Hematopoietic multipotent progenitor cell treated with erythropoietin and hydrocortisone succinate and interleukin-3 and kit ligand, for 4 days (in vitro differentiated cells): ENCODE measurements around the gene TAF4.
A peak's percentile ranks its signal among the peaks of the same experiment; 100 is the strongest.
"Not testable (repeated sequence)": the region's sequence is repeated elsewhere in the genome, so short reads cannot be mapped to it uniquely, and the experiment has no call there.

Experiments
- DNase-seq: peaks from one replicate; pipeline ENCODE4 v3.0.0-alpha.2; 2015

Gene TAF4

DNA sequence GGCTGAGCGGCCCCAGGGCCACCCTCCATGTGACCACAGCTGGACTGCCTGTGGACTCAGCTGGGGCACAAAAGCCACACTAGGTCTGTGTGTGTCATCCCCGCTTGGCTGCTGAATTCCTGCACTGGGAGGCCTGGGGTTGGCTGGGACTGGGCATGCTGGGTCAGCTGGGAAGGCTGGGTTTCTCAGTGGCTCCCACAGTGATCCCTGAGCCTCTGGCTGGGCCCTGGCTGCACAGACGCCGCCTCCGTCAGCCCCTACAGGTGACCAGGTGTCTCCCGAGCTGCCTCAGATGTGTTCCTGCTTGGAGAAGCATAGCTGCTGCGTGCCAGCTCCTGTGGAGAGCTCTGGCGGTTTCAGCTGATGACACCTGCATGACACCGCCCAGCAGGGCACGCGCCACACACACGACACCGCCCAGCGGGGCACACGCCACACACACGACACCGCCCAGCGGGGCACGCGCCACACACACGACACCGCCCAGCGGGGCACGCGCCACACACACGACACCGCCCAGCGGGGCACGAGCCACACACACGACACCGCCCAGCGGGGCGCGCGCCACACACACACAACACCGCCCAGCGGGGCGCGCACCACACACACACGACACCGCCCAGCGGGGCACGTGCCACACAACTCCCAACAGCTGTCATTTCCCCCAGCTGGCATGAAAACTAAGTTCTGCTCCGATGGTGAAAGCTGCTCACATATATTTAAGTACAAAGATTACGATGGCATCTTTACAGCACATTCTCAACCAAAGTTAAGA lies 88.8 kb downstream of the TAF4 start:
- no peak for DNase-seq

DNA sequence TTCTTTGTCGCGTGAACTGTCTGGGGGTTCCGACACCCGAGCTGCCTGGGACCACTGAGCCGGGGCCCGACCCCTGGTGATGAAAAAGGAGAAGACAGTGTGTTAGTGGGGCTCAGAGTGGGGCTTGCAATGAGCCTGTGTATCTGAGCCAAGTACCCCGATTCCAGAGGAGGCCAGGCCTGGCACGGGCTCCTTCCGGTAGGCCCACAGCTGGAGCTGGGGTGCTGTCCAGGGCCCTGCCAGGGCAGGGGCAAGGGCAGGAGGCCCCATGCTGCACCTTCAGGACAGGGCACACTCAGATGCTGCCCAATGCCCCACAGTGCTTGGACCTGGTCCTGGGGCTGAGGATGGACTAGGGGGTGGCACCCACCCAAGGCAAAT lies 89.4 kb downstream of the TAF4 start:
- DNase-seq = no peak

DNA sequence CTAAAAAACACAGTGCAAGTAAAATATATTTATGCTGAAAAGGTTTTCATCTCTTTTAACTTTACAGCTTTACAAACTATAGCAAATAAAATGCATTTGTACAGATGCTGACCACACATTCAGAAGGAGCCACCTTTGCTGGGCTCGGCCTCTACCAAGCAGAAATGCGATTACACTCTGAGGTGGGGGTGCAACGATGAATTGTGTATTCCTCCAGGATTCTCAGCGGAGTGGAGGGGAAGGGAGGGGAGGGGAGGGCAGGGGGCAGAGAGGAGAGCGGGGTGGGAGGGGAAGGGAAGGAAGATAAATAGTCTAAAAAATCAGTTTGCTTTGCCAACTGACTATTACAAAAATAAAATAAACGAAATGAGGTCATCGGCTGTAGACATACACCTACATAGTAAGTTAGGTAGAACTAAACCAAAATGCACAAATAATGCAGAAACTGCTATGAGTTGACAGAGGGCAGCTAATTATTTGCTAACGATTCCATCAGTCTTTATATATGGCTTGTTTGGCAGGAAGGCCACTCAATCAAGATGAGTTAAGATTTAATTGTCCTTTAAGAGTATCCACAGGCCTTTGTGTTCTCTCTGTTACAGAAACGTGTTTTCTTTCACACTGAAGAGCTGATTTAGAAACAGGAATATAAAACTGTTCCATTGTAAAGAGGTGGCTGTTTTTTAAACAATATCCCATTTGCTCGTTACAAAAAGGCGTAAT lies 90.1 kb downstream of the TAF4 start:
- DNase-seq = no peak

DNA sequence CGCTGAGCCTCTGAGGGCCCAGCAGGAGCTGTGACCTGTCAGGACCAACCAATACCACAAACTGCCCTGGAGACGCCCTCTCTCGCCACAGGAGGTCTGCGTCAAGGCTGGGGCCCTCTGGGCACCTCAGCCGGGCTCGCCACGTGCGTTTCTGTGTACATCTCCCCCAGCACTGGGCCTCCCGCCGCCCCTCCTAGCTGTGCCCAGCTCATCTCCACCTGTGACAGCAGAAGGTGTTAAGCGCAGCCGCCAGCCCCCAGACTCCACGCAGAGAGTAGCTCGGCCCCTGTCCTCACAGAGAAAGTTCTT lies 91.4 kb downstream of the TAF4 start:
- DNase-seq = no peak

DNA sequence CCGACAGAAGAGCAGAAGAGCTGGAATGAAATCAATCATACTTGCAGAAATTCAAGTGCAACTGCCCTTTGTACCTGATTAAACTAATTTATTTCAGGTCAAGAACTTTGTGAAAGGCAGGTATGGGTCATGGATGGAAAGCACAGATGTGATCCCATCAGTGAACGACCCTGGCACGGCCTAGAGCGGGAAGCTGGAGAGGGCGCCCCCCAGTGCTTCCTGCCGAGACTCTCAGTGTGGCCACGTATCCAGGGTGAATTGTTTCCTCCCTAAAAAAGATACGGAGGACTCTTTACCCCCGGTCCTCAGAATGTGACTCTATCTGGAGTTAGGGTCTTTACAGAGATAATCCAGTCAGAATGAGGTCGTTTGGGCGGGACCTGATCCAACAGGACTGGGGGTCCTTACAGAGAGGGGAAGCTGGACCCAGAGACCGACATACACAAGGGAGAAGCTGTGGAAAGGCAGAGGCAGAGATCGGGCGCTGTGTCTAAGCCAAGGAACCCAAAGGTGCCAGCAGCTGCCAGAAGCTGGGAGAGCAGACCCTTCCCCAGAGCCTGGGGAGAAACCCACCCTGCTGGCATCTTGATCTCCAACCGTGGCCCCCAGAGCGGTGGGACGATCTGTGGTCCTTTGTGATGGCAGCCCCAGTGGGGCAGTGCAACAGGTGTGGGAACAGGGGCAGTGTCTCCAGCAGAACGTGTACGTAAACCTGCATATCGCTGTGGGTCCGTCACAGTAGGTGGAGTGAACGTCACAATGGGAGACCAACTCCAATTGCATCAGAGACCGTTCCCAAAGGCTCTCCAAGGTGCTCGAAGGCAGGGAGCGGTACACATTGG lies 91.9 kb downstream of the TAF4 start:
- no peak for DNase-seq

DNA sequence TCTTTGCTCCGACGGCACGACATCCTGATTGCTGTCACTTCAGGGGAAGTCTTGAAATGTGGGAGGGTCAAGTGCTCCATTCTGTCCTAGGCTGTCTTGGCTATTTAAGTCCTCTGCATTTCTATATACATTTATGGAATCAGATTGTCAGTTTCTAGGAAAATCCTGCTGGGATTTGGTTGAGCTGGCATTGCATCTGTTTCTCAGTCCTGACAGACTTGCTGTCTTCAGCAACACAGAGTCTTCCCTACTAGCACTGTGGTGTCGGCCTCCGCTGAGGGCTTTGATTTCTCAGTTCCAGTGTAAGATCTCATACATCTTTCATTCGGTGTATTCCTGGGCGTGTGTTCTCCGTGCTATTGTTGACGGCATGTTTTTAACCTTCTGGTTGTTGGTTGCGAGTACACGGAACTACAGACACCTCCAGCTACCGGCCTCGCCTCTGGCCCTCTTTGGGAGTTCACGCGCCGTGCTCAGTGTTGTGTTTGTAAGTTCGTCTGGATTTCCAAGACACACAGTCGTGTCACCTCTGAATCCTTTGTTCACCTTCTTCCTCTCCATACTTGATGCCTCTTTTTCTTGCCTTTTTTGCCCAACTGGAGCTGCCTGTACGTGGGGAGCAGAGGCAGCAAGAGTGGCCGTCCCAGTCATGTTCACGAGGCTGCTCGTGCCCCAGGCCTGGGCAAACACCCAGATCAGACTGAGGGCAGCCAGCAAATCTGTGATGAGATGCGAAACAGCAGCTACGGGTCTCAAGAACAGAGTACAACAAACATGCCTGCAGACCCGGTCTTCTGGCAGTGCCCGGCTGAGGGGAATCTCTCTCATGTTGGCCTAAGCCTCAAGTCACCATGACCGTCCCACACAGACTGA lies 92.8 kb downstream of the TAF4 start:
- no peak for DNase-seq

DNA sequence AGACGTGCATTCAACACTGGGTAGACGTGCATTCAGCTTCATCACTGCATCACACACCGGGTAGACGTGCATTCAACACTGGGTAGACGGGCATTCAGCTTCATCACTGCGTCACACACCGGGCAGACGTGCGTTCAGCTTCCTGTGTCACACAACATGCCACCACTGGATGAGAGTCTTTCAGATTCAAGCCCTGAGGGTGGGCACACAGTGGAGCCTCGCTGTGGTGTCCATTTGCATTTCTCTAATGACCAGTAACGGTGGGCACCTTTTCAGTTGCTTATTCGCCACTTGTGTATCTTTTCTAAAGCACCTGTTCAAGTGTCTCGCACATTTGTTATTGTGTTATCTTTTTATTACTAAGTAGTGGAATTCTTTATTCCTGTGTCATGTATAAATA lies 94.1 kb downstream of the TAF4 start:
- not testable (repeated sequence) for DNase-seq

DNA sequence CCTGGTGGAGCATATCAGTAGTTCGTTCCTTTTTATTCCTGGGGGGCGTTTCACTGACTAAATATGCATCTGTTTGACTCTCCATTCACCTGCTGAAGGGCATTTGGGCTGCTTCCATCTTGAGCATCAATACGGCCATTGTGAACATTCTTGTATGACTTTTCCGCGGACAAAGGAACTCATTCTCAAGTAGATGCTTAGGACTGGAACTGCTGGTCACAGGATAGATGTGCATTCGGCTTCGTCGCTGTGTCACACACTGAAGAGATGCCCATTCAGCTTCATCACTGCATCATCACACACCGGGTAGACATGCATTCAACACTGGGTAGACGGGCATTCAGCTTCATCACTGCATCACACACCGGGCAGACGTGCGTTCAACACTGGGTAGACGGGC lies 95.3 kb downstream of the TAF4 start:
- no peak for DNase-seq

DNA sequence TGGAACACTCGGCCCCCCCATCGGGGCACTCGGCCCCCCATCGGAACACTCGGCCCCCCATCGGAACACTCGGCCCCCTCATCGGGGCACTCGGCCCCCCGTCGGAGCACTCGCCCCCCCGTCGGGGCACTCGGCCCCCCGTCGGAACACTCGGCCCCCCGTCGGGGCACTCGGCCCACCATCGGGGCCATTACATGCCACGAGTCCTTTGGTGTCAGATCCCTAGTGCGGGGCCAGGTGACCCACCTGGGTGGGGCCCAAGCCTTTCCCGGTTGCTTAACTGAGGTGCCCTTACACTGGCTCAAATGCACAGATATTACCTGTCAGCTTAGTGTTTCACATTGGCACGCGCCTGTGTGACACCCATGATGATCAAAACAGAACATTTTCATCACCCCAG lies 95.9 kb downstream of the TAF4 start:
- DNase-seq = no peak

DNA sequence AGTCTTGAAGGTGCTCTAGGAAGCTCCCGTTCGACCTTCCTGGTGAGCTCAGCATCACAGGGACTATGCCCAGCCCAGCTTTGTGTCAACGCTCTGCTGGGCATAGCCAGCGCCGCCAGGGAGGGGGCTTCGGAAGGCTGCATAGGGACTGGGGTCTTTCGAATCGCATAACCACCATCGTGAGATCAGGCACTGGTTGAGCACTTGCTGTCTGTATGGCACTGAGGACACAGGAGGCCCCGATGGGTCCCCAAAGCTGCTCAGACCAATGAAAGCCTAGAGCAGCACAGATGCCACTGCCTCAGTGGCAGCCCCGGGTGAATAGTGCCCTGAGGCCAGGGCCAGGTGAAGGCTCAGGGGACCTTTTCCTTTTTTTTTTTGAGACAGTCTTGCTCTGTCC lies 96.7 kb downstream of the TAF4 start:
- no peak for DNase-seq

DNA sequence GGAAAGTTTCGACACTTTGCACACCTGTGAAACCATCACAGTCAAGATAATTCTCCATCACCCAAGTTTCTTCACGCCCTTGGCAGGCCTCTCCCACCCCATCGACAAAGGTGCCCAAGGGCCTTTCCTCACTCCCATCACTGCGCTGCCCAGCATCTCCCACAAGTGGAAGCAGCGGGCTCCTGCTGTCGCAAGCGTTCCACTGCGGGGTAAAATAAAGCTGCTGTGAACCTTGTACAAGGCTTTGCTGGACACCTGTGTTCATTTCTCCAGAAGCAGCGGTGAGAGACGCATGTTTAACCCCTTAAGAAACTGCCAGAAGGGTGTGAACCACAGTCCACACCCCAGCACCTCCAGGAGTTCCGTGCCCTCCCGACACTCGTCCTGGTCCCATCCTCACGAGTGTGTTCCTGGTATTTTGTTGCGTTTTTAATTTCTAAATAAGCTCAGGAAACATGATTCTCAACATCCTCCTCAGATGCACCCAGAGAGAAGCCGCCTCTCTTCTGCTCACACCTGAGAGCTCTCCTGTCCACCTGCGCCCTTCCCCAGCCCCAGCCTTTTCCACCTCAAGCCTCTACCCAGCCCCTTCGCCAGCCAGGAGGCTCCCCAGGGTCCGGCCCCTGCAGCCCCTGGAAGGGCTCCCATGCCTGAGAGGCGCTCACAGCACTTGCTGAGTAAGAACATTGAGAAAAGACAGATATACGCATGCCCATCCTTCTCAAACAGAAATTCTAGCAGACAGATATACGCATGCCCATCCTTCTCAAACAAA lies 97.5 kb downstream of the TAF4 start:
- no peak for DNase-seq

DNA sequence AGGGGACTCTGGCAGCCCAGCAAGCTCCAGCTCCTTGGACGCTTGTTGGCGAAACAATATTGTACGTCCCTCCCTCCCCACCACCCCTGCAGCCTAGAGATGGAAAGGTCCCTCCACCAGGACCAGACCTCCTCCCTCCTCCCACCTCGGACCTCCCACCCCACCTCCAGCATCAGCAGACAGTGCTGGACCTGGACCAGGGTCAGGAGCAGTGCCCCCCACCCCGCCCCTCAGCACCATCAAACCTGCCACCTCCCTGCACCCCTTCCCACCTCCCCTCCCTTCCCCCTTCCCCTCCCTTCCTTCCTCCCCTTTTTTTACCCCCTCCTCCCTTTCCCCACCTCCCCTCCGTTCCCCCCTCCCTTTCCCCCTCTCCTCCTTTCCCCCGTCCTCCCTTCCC lies 98.4 kb downstream of the TAF4 start:
- no peak for DNase-seq

DNA sequence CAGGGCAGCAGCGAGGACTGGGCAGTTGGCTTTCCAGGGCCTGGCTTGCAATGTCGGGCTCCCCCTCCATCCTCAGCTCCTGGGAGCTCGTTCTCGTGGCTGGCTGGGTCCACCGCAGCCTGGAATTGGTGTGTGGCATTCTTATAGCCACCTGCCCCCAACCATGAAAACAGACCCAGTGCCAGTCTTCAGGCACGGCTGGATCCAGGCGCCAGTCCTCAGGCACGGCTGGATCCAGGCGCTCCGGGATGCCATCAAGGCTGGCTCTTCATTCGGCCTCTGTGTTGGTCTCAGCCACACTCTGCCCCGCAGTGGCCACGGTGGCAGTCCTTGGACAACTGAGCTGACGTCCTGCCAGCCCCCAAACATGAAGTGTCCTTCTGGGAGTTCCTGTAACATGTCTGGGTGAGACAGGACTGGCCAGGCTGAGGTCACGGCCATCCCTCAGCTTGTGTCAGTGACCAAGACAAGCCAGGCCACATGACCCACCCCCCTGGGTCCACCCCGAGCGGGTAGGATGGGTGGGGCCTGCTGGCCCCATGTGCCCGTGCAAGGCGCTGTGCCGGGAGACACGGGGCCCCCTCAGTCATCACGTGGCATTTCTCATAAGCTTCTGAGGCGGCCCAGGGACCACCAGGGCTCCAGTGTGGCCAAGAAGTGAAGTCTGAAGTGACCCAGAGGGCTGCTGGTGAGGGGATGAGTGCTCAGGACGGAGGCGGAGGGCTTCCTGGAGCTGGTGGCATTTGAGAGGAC lies 99.0 kb downstream of the TAF4 start:
- DNase-seq = no peak

DNA sequence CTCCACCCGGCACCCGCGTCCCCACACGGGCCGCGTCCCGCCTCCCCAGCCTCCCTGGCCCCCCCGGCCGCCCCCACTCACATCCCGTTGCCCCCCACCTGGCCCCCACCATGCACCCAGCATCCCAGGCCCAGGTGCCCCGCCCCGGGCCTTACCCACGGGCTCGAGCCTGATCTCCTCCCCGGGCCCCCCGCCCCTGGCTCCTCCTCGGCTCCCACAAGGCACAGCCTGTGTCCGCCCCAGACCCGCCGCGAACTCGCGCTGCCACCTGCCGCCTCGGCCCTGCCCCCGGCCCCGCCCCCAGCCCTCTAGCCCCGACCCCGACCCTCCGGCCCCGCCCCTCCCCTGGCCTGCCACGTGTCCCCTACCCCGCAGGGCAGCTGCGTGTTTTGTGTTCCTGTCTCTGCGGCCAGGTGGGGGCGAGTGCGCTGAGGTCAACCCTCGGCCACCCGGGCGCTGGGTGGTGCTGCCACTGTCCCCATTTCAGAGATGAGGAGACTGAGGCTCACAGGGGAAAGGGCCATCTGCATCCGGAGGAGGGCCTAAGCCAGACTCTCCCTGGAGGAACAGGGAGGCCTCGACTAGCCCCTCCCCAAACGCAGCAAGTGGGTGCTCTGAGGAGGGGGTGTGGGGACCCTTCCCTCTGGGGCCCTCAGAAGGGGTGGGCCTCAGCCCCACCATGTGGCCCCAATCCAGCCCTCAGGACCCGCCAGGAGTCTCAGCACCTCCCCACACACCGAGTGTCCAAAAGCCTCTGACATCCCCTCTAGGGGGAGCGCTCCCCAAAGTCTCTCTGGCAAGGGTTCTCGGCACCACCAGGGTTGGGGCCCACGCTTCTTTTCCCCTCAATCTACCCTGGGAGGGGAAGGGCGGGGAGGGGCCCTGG lies 99.8 kb downstream of the TAF4 start:
- peak; percentile 17 for DNase-seq

DNA sequence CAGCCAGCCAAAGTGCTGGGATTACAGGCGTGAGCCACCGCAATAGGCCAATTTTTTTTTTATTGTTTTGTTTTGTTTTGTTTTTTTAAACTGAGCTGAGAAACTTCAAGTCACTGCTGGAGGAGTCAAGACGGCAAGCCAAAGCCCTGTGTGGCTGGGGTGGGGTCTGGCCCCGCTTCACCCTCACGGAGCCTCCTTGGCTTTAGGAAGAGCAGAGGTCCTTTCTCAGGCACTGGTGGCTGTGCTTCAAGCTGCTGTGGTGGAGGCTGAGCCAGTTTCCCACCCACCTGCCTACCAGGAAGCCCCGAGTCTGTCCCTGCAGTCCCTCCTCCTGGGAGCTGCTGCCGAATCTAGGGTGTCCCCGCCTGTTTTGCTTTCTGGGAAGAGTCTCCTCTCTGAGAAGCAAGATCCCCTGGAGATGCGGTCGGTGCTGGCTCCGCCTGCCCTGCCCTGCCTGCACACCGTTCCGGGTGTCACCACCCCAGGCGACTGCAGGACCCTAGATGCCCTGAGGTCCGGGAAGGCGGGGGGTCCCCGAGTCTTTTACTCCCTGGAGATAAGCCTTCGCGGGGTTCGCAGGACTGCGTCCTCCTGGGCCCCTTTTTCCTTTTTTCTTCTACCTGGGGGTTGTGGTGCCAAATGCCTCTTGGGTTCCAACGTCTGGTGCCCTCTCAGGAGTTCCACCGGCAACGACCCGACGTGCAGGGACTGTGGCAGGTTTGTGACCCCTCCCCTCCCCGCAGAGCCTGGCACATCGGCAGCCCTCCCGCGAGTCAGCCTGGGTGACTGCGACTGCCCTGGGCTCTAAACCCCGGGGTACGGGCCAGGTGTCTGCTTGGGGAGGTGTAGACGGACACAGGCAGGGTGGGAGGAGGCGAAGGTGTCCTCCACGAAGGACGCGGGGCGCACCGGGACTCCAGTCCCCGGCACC lies 100.7 kb downstream of the TAF4 start:
- DNase-seq = no peak

DNA sequence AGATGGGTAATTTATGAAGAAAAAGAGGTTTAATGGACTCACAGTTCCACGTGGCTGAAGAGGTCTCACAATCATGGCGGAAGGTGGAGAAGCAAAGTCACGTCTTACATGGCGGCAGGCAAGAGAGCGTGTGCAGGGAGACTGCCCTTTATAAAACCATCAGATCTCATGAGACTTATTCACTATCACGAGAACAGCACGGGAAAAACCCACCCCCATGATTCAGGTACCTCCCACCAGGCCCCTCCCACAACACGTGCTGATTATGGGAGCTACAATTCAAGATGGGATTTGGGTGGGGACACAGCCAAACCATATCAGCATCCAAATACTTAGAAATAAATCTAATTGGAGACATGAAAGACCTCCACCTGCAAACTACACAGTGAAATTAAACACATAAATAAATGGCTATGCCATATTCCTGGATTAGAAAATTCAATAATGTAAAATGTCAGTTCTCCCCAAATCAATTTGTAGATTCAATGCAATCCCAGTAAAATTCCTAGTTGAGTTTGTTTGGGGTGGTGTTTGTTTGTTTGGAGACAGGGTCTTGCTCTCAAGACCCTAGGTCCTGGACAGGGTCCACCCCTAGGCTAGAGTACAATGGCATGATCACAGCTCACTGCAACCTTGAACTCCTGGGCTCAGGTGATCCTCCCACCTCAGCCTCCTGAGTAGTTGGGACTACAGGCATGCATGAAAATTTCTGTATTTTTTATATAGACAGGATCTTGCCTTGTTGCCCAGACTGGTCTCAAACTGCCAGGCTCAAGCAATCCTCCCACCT lies 101.6 kb downstream of the TAF4 start:
- no peak for DNase-seq

DNA sequence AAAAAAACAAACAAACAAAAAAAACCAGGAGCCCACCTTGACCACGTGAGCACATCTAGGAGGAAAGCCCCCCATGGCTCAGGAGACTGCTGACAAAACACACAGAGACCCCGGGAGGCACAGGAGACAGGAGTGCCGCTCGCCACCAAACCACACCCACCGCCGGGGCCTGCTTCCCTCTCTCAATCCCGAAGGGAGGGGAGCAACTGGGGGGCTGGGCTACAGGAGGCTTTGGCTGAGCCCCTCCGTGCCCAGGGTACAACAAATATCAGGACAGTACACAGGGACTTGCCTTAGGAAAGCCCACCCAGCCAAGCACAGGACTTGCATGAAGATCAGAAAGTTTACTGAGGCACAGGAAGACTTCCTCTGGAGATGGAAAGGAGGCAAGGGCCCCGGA lies 102.5 kb downstream of the TAF4 start:
- no peak for DNase-seq

DNA sequence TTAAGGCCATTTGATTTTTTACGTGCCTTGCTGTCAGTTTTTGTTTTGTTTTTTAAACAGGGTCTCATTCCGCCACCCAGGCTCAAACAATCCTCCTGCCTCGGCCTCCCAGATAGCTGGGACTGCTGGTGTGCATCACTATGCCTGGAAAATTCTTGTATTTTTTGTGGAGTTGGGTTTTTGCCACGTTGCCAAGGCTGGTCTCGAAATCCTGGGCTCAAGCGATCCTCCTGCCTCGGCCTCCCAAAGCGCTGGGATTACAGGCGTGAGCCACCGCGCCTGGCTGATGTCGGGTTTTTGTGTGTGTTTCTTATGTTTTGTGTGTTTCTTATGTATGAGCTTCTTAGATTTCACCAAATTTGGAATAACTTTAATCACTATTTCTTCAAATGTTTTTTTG lies 104.8 kb downstream of the TAF4 start:
- DNase-seq = no peak
